ENCODE results near the gene ODAD4.

- TF ChIP-seq ZNF274 (IDR thresholded peaks at IDR 0.05; ENCODE audit: low read depth, low read length) = no peak
- no peak for TF ChIP-seq YY1 (IDR thresholded peaks at IDR 0.05; ENCODE audit: insufficient read depth, insufficient read length)
Measured at GRCh38 chr17:41970901-41971331, 40.5 kb downstream of the ODAD4 start.

Measured in NT2/D1 (cell line).